ENCODE results near the gene HOXB13. TPM values are rescaled to one million over a fixed set of nuclear protein-coding genes. Genes with fewer than 3 reads are reported as not detected.

The HOXB13 gene
- total RNA-seq, 4 donors from 2014 or later, result not detected

- Histone ChIP-seq H3K4me1 (peaks cover 3 to 5% of the 10 kb centered on the region in 2 donors), H3K4me3 (no peak overlapping the region), H3K27me3 (peaks cover 94 to 98% (median 97%) of the 10 kb centered on the region in 3 donors), H3K27ac (no peak overlapping the region), H3K36me3 (no peaks in the 10 kb centered on the region), H3K9me3 (no peaks in the 10 kb centered on the region)
- no peak for ATAC-seq
- TF ChIP-seq POLR2A (IDR thresholded peaks at IDR 0.05) (no peak), CTCF (IDR thresholded peaks at IDR 0.05 in 4 of 5, conservative IDR thresholded peaks at IDR 0.05 in 1 of 5) (no peak)
- DNase-seq, result no peak
- intact Hi-C loops (cut with DNase I; ENCODE audit: low total_unique reads), result no loop called here
- in situ Hi-C loops (cut with MboI; ENCODE audit: low sequenced_read_pairs in 4 of 4), result loop anchor here in 2 of 4 donors (25.0 kb wide), 3 partner anchors 96 to 279 kb away; partner anchors contain the start of genes HOXB9 (in 1 of the 2) and IGF2BP1 (in 1 of the 2)
These were observed 5.2 kb upstream of the HOXB13 start for GRCh38 chr17:48733632-48734328.

- Histone ChIP-seq H3K27ac (no peak overlapping the region), H3K4me3 (no peak overlapping the region), H3K36me3 (no peaks in the 10 kb centered on the region), H3K4me1 (peaks cover 11% of the 10 kb centered on the region in 2 donors), H3K27me3 (peaks cover 94 to 99% (median 98%) of the 10 kb centered on the region in 3 donors), H3K9me3 (no peaks in the 10 kb centered on the region)
- in situ Hi-C loops (cut with MboI; ENCODE audit: low sequenced_read_pairs in 4 of 4), result loop anchor here in 2 of 4 donors (25.0 kb wide), 3 partner anchors 96 to 279 kb away; partner anchors contain the start of genes HOXB9 (in 1 of the 2) and IGF2BP1 (in 1 of the 2)
- DNase-seq (no peak), ATAC-seq (no peak)
- TF ChIP-seq CTCF (IDR thresholded peaks at IDR 0.05 in 4 of 5, conservative IDR thresholded peaks at IDR 0.05 in 1 of 5) (no peak), POLR2A (IDR thresholded peaks at IDR 0.05) (no peak)
- intact Hi-C loops (cut with DNase I; ENCODE audit: low total_unique reads), result no loop called here
These were observed 4.4 kb upstream of the HOXB13 start for GRCh38 chr17:48732688-48733629.

GRCh38 chr17:48731355-48731754 is 2.8 kb upstream of the HOXB13 start:
- peaks cover 11% of the 10 kb centered on the region in 2 donors for H3K4me1 ChIP-seq
- H3K27ac ChIP-seq, result no peak overlapping the region
- peaks cover 95 to 99% (median 99%) of the 10 kb centered on the region in 3 donors for H3K27me3 ChIP-seq
- no peaks in the 10 kb centered on the region for H3K36me3 ChIP-seq
- in situ Hi-C loops (cut with MboI; ENCODE audit: low sequenced_read_pairs in 4 of 4) (loop anchor here in 2 of 4 donors (25.0 kb wide), 3 partner anchors 94 to 281 kb away; partner anchors contain the start of genes HOXB9 (in 1 of the 2) and IGF2BP1 (in 1 of the 2)), intact Hi-C loops (cut with DNase I; ENCODE audit: low total_unique reads) (no loop called here)
- TF ChIP-seq POLR2A (IDR thresholded peaks at IDR 0.05), result no peak
- TF ChIP-seq CTCF (IDR thresholded peaks at IDR 0.05 in 4 of 5, conservative IDR thresholded peaks at IDR 0.05 in 1 of 5), result no peak
- no peak for ATAC-seq
- no peaks in the 10 kb centered on the region for H3K9me3 ChIP-seq
- H3K4me3 ChIP-seq, result no peak overlapping the region
- DNase-seq, result no peak

GRCh38 chr17:48730240-48730550 is 1.6 kb upstream of the HOXB13 start:
- Histone ChIP-seq H3K9me3 (no peaks in the 10 kb centered on the region), H3K36me3 (no peaks in the 10 kb centered on the region), H3K27ac (no peak overlapping the region), H3K4me1 (peaks cover 11 to 13% of the 10 kb centered on the region in 2 donors), H3K4me3 (no peak overlapping the region), H3K27me3 (peaks cover 96 to 99% (median 99%) of the 10 kb centered on the region in 3 donors)
- intact Hi-C loops (cut with DNase I; ENCODE audit: low total_unique reads) (no loop called here), in situ Hi-C loops (cut with MboI; ENCODE audit: low sequenced_read_pairs in 4 of 4) (loop anchor here in 2 of 4 donors (25.0 kb wide), 3 partner anchors 93 to 282 kb away; partner anchors contain the start of genes HOXB9 (in 1 of the 2) and IGF2BP1 (in 1 of the 2))
- DNase-seq (no peak), ATAC-seq (no peak)
- TF ChIP-seq POLR2A (IDR thresholded peaks at IDR 0.05), result no peak
- no peak for TF ChIP-seq CTCF (IDR thresholded peaks at IDR 0.05 in 4 of 5, conservative IDR thresholded peaks at IDR 0.05 in 1 of 5)
